Cardiac septum (tissue), 1 donor: ENCODE measurements around the gene CBX8. TPM values are rescaled to one million over a fixed set of nuclear protein-coding genes. Genes with fewer than 3 reads are reported as not detected.
A peak's percentile ranks its signal among the peaks of the same experiment; 100 is the strongest.

Experiments used
- DNase-seq: peaks from one replicate; pipeline ENCODE4 v3.0.0-alpha.2; 2020; ENCODE audit warnings: low spot score
- intact Hi-C: fragments of 100-400 bp; cut with DNase I; formaldehyde crosslinking; loops from one replicate; pipeline ENCODE4 v1.14.0; 2022
- total RNA-seq: library from RNA; stranded (reverse); fragmentation: NEBNext Ultra II Directional; extraction: Animal tissue kit (Norgen Biotek cat#: 25700); gene quantifications from one replicate; pipeline ENCODE4 v1.2.1, GENCODE V29; 2021
- donor health status: DM: no; HTN: no; CAD: no.

The CBX8 gene
- total RNA-seq, 1 donor from 2014 or later: 5.7 TPM

DNA sequence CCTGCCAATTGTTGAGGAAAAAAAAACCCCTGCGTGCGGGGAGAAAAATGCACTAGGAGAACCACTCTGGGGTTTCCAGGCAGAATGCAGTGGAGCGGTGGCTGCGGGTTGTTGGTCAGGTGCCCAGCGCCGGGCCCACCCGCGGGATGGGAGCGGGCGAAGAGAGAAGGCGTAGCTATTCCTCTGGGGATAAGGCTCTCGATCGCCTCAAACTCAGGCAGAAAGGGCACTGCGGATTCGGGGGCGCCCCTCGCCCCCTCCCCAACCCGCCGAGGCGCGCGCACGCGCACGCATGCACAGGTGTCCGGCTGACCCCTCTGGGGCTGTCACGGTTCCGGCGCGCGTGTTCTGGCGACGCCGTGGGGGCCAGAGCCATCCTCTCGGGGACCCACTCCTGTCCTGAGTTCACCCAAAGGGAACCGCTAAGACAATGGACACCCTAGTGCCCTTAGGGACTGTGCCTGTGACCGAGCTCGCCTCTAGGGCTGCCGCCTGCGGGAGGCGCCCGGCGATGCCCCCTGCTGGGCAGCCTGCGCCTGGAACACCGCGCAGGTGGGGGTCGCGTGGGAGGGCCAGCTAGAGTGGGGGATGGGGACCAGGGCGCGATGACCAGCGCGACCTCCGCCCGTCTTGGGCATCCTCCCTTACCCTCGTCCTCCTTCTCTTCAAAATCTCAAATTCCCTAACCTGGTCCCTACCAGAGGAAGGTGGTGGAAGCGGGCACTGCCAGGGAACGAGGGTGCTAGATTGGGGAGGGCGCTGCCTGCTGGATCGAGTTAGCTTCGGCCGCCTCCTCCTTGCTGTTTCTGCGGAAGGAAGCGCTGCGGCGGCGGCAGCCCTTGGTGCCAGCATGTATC, 14.4 kb upstream of the CBX8 start:
- intact Hi-C loops: loop anchor here (2.0 to 5.0 kb wide), 2 partner anchors 28 to 106 kb away; partner anchors contain the start of gene CBX4
- no peak for DNase-seq

- DNase-seq: peak; percentile 89
- intact Hi-C loops: loop anchor here (2.0 to 5.0 kb wide), 2 partner anchors 28 to 107 kb away; partner anchors contain the start of gene CBX4
Measured at GRCh38 chr17:79810130-79811010, 13.5 kb upstream of the CBX8 start.

GRCh38 chr17:79809530-79810129, 12.8 kb upstream of the CBX8 start:
- no peak for DNase-seq
- intact Hi-C loops: loop anchor here (2.0 to 5.0 kb wide), 4 partner anchors 29 to 183 kb away; partner anchors contain the start of gene CBX4

GRCh38 chr17:79808763-79809529, 12.1 kb upstream of the CBX8 start:
- intact Hi-C loops: loop anchor here (5.0 kb wide), 2 partner anchors 163 to 183 kb away; no protein-coding TSS in a partner anchor
- DNase-seq: no peak

DNA sequence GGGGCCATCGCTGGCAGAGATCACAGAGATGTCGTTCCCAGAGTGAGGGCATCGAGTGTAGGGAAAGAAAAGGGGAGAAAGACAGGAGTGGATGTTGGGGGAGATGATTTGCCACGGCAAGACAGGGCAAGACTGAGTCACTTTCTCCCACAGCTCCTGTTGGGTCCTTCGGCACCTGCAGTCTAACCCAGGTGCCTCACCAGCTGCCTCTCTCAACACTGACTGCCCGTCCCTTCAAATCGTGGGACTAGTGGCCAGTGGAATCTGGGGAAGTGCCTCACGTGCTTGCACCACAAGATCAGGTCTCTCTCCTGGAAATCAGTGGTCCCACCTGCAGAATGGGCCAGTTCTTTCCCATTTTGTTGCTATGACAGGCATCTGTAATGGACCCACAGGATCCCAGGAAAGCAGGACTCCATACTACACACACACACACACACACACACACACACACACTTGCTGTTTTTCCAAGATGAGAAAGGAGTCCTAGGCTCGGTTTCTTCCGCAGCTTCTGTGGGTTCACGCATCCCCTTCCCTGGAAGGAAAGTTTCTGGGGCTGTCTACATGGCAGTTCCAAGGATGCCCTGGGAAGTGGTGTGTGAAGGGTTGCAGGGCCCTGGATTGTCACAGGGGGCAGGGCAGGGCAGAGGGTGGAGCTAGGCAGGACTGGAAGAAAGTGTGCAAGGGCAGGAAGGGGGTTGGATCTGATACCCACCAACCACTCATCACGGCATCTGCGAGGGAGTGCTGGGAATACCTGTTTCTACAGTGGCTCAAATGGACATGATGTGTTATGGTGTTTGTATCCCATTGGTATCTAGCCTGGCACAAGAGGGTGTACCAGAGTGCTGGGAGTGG, 10.2 kb upstream of the CBX8 start:
- intact Hi-C loops: loop anchor here (5.0 kb wide), 2 partner anchors 165 to 185 kb away; no protein-coding TSS in a partner anchor

GRCh38 chr17:79806446-79806760, 9.5 kb upstream of the CBX8 start:
- no peak for DNase-seq
- intact Hi-C loops: loop anchor here (5.0 kb wide), 2 partner anchors 166 to 186 kb away; no protein-coding TSS in a partner anchor

More for the DNA sequence above, 10.2 kb upstream of the CBX8 start:
- no peak for DNase-seq

DNA sequence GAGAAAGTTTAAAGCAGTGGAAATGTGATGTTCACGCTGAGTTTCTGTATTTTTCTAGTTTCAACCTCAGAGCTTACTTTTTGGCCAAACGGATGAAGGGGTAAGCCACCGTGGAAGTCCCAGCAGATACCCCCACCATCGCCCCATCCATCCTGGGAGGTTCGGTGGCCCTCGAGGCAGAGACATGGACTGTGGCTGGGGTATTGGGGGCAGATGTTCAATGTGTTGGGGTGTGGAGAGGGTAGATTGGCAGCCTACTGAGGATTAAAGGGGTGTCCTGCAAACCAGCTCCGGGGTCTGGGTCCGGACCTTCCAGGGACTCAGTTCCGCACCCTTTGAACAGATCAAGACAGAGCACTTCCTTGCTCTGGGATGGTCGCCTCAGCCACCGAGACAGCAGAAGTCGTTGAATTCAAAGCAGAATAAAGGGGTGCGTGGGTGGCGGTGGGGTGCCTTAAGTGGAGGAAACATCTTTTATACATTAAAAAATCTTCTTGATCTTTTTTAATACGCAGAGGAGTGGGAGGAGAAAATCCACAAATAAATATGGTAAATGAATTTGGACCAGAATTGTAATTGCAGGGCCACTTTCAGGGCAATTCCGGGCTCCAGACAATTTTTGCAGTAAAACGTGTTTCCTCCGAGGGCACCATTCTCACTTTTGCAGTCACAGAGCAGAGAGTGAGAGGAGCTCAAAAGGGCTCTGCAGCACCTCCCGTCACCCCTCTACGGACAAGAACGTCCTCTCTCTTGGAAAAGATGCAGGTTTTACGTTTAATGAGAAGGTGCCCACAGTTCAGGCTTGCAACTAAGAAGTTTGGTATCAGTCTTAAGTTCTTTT, 8.2 kb upstream of the CBX8 start:
- intact Hi-C loops: loop anchor here (5.0 kb wide), 3 partner anchors 58 to 187 kb away; no protein-coding TSS in a partner anchor

DNA sequence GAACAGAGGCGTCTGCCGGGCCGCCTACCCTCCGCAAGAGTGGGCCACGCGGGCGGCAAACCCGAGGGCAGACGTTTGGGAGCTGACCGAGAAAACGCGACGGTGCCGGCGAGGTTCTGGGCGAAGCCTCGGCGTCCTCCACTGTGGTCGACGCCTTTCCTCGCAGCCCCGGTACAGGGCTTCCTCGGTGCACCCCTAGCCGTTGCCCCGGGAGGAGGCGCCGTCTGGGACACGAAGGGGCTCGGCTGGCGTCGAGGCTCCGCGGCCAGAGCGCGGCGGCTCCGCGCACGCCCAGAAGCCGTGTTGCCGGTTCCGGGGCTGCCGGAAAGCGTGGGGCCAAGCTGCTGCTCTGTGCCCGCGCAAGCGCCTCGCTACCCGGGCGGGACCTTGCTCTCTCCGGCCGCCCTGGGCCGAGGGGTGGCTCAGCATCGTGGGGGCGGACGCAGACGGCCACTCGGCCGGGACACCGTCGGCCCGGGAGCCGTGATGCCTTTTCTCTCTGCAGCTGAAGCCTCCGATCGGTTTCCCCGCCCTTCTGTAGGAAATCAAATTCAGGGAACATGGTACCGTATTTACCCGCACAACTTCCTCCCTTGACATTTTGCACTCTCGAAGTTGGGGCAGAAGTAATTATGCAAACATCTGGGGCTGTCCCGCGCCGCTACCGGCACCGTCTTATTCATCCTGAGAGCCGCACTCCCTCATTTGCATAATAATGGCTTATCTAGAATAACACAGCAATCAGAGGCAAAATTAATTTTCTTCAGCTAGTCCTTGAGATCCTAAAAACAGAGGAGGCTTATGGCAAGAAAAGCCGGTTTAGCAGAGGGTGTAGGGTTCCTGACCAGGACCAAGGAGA, 7.3 kb upstream of the CBX8 start:
- intact Hi-C loops: loop anchor here (5.0 kb wide), 1 partner anchor 57 kb away; no protein-coding TSS in a partner anchor
- no peak for DNase-seq

More for the DNA sequence above, 8.2 kb upstream of the CBX8 start:
- no peak for DNase-seq

DNA sequence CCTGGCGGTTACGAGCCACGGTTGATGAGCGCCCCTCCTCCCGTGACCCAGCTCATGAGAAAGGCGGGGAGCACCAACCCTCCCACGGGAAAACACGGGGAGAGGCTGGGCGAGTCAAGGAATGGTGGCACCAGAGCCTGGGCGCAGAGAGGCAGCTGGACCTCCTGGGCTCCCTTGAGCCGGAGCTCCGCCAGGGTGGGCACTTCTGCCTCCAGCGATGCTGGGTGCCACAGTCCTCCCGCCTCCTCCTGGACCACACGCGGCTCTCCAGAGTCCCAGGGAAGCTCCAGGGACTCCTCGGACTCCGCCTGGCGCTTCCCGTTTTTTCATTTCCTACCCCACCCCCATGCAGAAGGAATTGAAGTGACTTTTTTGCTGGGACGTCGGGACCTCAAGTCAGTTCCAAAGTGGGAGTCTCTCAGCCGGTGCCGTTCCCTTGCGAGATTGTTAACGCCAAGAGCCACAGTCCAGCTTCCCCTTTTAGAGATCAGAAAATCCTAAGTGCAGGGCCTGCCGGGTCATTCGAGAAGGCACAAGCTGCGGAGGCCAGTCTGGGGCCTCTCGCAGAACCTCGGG, 6.6 kb upstream of the CBX8 start:
- intact Hi-C loops: loop anchor here (5.0 kb wide), 1 partner anchor 56 kb away; no protein-coding TSS in a partner anchor
- no peak for DNase-seq

GRCh38 chr17:79802736-79803420, 6.0 kb upstream of the CBX8 start:
- intact Hi-C loops: loop anchor here (5.0 kb wide), 1 partner anchor 56 kb away; no protein-coding TSS in a partner anchor

GRCh38 chr17:79802039-79802735, 5.3 kb upstream of the CBX8 start:
- intact Hi-C loops: loop anchor here (5.0 kb wide), 1 partner anchor 55 kb away; no protein-coding TSS in a partner anchor

More at GRCh38 chr17:79802736-79803420, 6.0 kb upstream of the CBX8 start:
- DNase-seq: no peak

GRCh38 chr17:79801156-79802038, 4.5 kb upstream of the CBX8 start:
- intact Hi-C loops: loop anchor here (5.0 kb wide), 1 partner anchor 54 kb away; no protein-coding TSS in a partner anchor
- no peak for DNase-seq

More at GRCh38 chr17:79802039-79802735, 5.3 kb upstream of the CBX8 start:
- no peak for DNase-seq
